GM12878 (cell line): Measurements from ENCODE around the gene RAN. TPM values are rescaled to one million over a fixed set of nuclear protein-coding genes. Genes with fewer than 3 reads are reported as not detected.
A peak's percentile ranks its signal among the peaks of the same experiment; 100 is the strongest.

Experiments used
- ATAC-seq: fragments of 200-7000 bp; cut with Tn5 transposase; 3 replicates; pipeline ENCODE4 v1.9.1; 2020; ENCODE audit warnings: mild to moderate bottlenecking, moderate library complexity
- BruUV-seq: library from RNA; stranded (reverse); fragments of 400-500 nt; replicated peaks from 2 replicates; lab custom pipeline; 2021; lab: Mats Ljungman, UMichigan
- CTCF ChIA-PET: fragments of 300-600 bp; sonication (Branson Sonifier 250); formaldehyde crosslinking; extraction: SDS; loops from one replicate; lab custom pipeline; 2021; ENCODE audit warnings: inconsistent platforms; lab: Yijun Ruan, JAX
- POLR2A ChIA-PET: fragments of 350-600 bp; formaldehyde crosslinking; extraction: SDS; loops from one replicate; lab custom pipeline; 2021; ENCODE audit warnings: inconsistent platforms; lab: Charles Lee
- RAD21 ChIA-PET: fragments of 300-600 bp; sonication (Branson Sonifier 250); formaldehyde crosslinking; loops from one replicate; lab custom pipeline; 2023; ENCODE audit warnings: antibody characterized with exemption; ENCODE audit not compliant: unreplicated experiment; lab: Charles Lee
- SMC1A ChIA-PET: fragments of 300-600 bp; sonication (Branson Sonifier 250); formaldehyde crosslinking; loops from one replicate; lab custom pipeline; 2023; ENCODE audit not compliant: unreplicated experiment, uncharacterized antibody; lab: Charles Lee
- DNase-seq: peaks from one replicate; pipeline ENCODE4 v3.0.0-alpha.2; 2011; ENCODE audit warnings: low read depth, low spot score
- FAIRE-seq: peaks from 3 replicates; lab custom pipeline; 2011; peaks lifted over from hg19 to GRCh38; lab: Jason Lieb, UNC
- H2AFZ ChIP-seq: 2 replicates; pipeline ENCODE4 v1.6.0; 2011; ENCODE audit warnings: low read depth, low read length, control low read depth; ENCODE audit not compliant: control insufficient read depth
- H3K27ac ChIP-seq: 2 replicates; pipeline ENCODE4 v1.5.1; 2011; ENCODE audit warnings: control low read depth; ENCODE audit not compliant: control insufficient read depth, insufficient read depth
- H3K27me3 ChIP-seq, 2 experiments: replicated peaks in 1 of 2; 2 replicates each; pipeline versions ENCODE4 v1.6.0 to v1.6.1; 2011; ENCODE audit warnings: low read length in 1 of 2; ENCODE audit not compliant: control insufficient read depth in 2 of 2, insufficient read depth in 2 of 2
- H3K36me3 ChIP-seq, 2 experiments: 2 replicates each; pipeline ENCODE4 v1.5.1; 2011; ENCODE audit warnings: low read length in 1 of 2; ENCODE audit not compliant: control insufficient read depth in 2 of 2, insufficient read depth in 2 of 2
- H3K4me1 ChIP-seq: 2 replicates; pipeline ENCODE4 v1.6.1; 2011; ENCODE audit warnings: mild to moderate bottlenecking, low read length, moderate library complexity, mixed read lengths; ENCODE audit not compliant: control insufficient read depth, insufficient read depth
- H3K4me2 ChIP-seq: 2 replicates; pipeline ENCODE4 v1.6.0; 2011; ENCODE audit warnings: control low read depth; ENCODE audit not compliant: control insufficient read depth, insufficient read depth
- H3K4me3 ChIP-seq: fragments of 200-600 bp; sonication (generic); 2 replicates; pipeline ENCODE4 v1.5.1; 2016
- H3K79me2 ChIP-seq: 2 replicates; pipeline ENCODE4 v1.6.0; 2011; ENCODE audit warnings: low read length; ENCODE audit not compliant: control insufficient read depth, insufficient read depth
- H3K9ac ChIP-seq: 2 replicates; pipeline ENCODE4 v1.8.0; 2011; ENCODE audit warnings: low read length, control low read depth, mixed read lengths; ENCODE audit not compliant: control insufficient read depth, insufficient read depth
- H3K9me3 ChIP-seq: replicated peaks from 3 replicates; pipeline ENCODE4 v1.5.1; 2011; ENCODE audit warnings: mild to moderate bottlenecking, low read length; ENCODE audit not compliant: control insufficient read depth, insufficient read depth
- H4K20me1 ChIP-seq: 2 replicates; pipeline ENCODE4 v1.6.0; 2011; ENCODE audit not compliant: control insufficient read depth, insufficient read depth
- BRCA1 ChIP-seq: IDR thresholded peaks from 2 replicates; pipeline ENCODE4 v1.6.1; 2011; ENCODE audit warnings: low read depth, low read length, improper control_type of control experiment
- CBX5 ChIP-seq: sonication (generic); IDR thresholded peaks from 2 replicates; pipeline ENCODE4 v1.6.1; 2016; ENCODE audit warnings: low read depth, moderate library complexity, mild to moderate bottlenecking, inconsistent platforms
- CEBPZ ChIP-seq: fragments of 150-350 bp; IDR thresholded peaks from 2 replicates; pipeline ENCODE4 v1.6.1; 2016; ENCODE audit warnings: low read depth, low read length
- EGR1 ChIP-seq, 2 experiments: IDR thresholded peaks; 1 replicate in 1 of 2; 2 replicates in 1 of 2; pipeline ENCODE4 v1.6.1; 2011 to 2012; ENCODE audit warnings: low read depth in 2 of 2, low read length in 2 of 2, borderline replicate concordance in 1 of 2, mild to moderate bottlenecking in 1 of 2, moderate library complexity in 1 of 2
- EP300 ChIP-seq, 2 experiments: fragments of 150-350 bp in 1 of 2; IDR thresholded peaks; 2 replicates each; pipeline ENCODE4 v1.6.1; 2011 to 2012; ENCODE audit warnings: low read depth in 2 of 2, low read length in 2 of 2, borderline replicate concordance in 1 of 2, improper control_type of control experiment in 1 of 2, inconsistent platforms in 1 of 2; ENCODE audit not compliant: control insufficient read depth in 1 of 2
- GATAD2B ChIP-seq: fragments of 450-650 bp; conservative IDR thresholded peaks from 2 replicates; pipeline ENCODE4 v1.6.1; 2017; ENCODE audit warnings: low read depth, mild to moderate bottlenecking, moderate library complexity
- IKZF1 ChIP-seq: fragments of 450-650 bp; conservative IDR thresholded peaks from 2 replicates; pipeline ENCODE4 v1.6.1; 2017; ENCODE audit warnings: antibody characterized with exemption, mild to moderate bottlenecking
- KLF5 ChIP-seq: fragments of 450-650 bp; IDR thresholded peaks from 2 replicates; pipeline ENCODE4 v1.6.1; 2014; ENCODE audit warnings: mild to moderate bottlenecking; ENCODE audit not compliant: partially characterized antibody
- NRF1 ChIP-seq: conservative IDR thresholded peaks from 2 replicates; pipeline ENCODE4 v1.6.1; 2011; ENCODE audit warnings: mild to moderate bottlenecking, low read depth, low read length, improper control_type of control experiment
- PML ChIP-seq: IDR thresholded peaks from 2 replicates; pipeline ENCODE4 v1.6.1; 2012; ENCODE audit warnings: low read length, inconsistent platforms
- RUNX3 ChIP-seq: IDR thresholded peaks from 2 replicates; pipeline ENCODE4 v1.6.1; 2012; ENCODE audit warnings: low read length, inconsistent platforms
- TCF7 ChIP-seq: IDR thresholded peaks from 2 replicates; pipeline ENCODE4 v1.6.1; 2014; ENCODE audit warnings: antibody characterized with exemption, borderline replicate concordance
- WRNIP1 ChIP-seq: IDR thresholded peaks from 2 replicates; pipeline ENCODE4 v1.6.1; 2011; ENCODE audit warnings: low read depth, low read length, improper control_type of control experiment, borderline replicate concordance
- ZNF274 ChIP-seq: IDR thresholded peaks from one replicate; pipeline ENCODE4 v1.8.0; 2011; ENCODE audit not compliant: insufficient read length, insufficient read depth
- ZNF622 ChIP-seq: fragments of 450-650 bp; IDR thresholded peaks from 2 replicates; pipeline ENCODE4 v1.6.1; 2017; ENCODE audit warnings: mild to moderate bottlenecking, inconsistent platforms
- WGBS: methylation state at CpG from one replicate; pipeline ENCODE4 v1.1.6; 2016; ENCODE audit warnings: low lambda C conversion rate; ENCODE audit not compliant: insufficient replicate concordance, insufficient coverage; ENCODE audit errors: missing lambda C conversion rate; 5-methylcytosine and 5-hydroxymethylcytosine counted together
- in situ Hi-C: fragments of 300-500 bp; cut with MboI; formaldehyde crosslinking; loops from 9 replicates; pipeline ENCODE4 v1.14.3; 2018; ENCODE audit warnings: mixed read lengths
- intact Hi-C: fragments of 100-400 bp; cut with micrococcal nuclease; formaldehyde crosslinking; loops from one replicate; pipeline ENCODE4 v1.14.2; 2022; ENCODE audit not compliant: unreplicated experiment
- polyA plus RNA-seq, 11 experiments: library from polyadenylated mRNA; depleted of rRNA in 4 of 11; unstranded in 6 of 11; stranded (reverse) in 5 of 11; fragments of >200 nt; fragmentation: Nextera tagmentation in 4 of 11; fragmentation: Illumina TruSeq in 1 of 11; extraction: Ambion mirVana in 4 of 11; extraction: Trizol in 1 of 11; gene quantifications; 1 replicate in 1 of 11; 2 replicates in 10 of 11; pipeline versions ENCODE4 v1.2.1 to v1.2.3, GENCODE V29; 2011 to 2016; ENCODE audit warnings: inconsistent platforms in 2 of 11, missing spikeins in 2 of 11, low read depth in 1 of 11
- total RNA-seq, 4 experiments: library from RNA; depleted of rRNA in 3 of 4; stranded (reverse); fragments of >200 nt in 3 of 4; fragmentation: Illumina TruSeq in 1 of 4; extraction: Trizol in 1 of 4; gene quantifications; 2 replicates each; pipeline versions ENCODE4 v1.2.1 to v1.2.3, GENCODE V29; 2013 to 2021
- TF ChIP-seq, protein P1 (sequence below): fragments of 450-650 bp; IDR thresholded peaks from 2 replicates; pipeline ENCODE4 v1.6.1; 2018; ENCODE audit warnings: mild to moderate bottlenecking, low read depth, moderate library complexity; ENCODE audit not compliant: partially characterized antibody
- TF ChIP-seq, protein P2 (sequence below): IDR thresholded peaks from 2 replicates; pipeline ENCODE4 v1.6.1; 2012; ENCODE audit warnings: low read depth, low read length, improper control_type of control experiment

Gene RAN
- total and polyA plus RNA-seq, 10 of the 15 experiments (the other 5 are each of a cell fraction or from before 2014, with no cell fraction given), result 1,598 to 3,769 (median 2,845) TPM

- H3K9me3 ChIP-seq, result no peaks in the 10 kb centered on the region
- H3K4me2 ChIP-seq, result peak overlapping the region; percentile 93
- H3K9ac ChIP-seq, result peak overlapping the region; percentile 45
- H3K4me3 ChIP-seq, result peak overlapping the region; percentile 57; the same call in 1 of the 2 replicates
- peak overlapping the region; percentile 54 for H3K27ac ChIP-seq
- peaks cover 33% of the 10 kb centered on the region for H3K4me1 ChIP-seq
- peaks cover 3% of the 10 kb centered on the region; the same call in 1 of the 2 replicates for H4K20me1 ChIP-seq
- no peaks in the 10 kb centered on the region for H3K27me3 ChIP-seq
- H3K36me3 ChIP-seq, result peaks cover 3 to 18% of the 10 kb centered on the region in 2 experiments
- POLR2A ChIA-PET, result no interaction called here
- DNase-seq, result no peak
- RAD21 ChIA-PET, result interaction anchor here (0.9 to 1.0 kb wide), 2 partner anchors 9 to 100 kb away, joined by 3 read pairs; no protein-coding TSS in a partner anchor
- CTCF ChIA-PET, result no interaction called here
- in situ Hi-C loops (no loop called here), intact Hi-C loops (loop anchor here (2.0 kb wide), 1 partner anchor 213 kb away; no protein-coding TSS in a partner anchor)
- SMC1A ChIA-PET, result interaction anchor here (0.6 to 2.5 kb wide), 6 partner anchors 9 to 252 kb away, joined by 3 to 7 read pairs (median 3); partner anchors contain the start of gene ADGRD1
- H3K79me2 ChIP-seq, result peaks cover 18% of the 10 kb centered on the region
- peak overlapping the region; percentile 29 for H2AFZ ChIP-seq
- FAIRE-seq, result no peak
- WGBS, result 52% methylated on average over 17 of the region's 17 CpGs
- BruUV-seq, result no TSS peak
- ATAC-seq, result peak; percentile 56
- TF ChIP-seq GATAD2B (peak; percentile 33; the same call in 1 of the 2 replicates), NRF1 (no peak), ZNF274 (no peak), EGR1 (IDR thresholded peaks at IDR 0.05; ENCODE audit: borderline replicate concordance in 1 of 2, low read depth in 2 of 2, low read length in 2 of 2) (peak in 1 of 2 experiments; percentile 68; a peak in 2 of 3 replicates), KLF5 (no peak), ZNF622 (no peak), PML (no peak), TCF7 (no peak), CEBPZ (no peak), RUNX3 (peak; percentile 38; the same call in 1 of the 2 replicates), CBX5 (no peak), IKZF1 (peak; percentile 26), BRCA1 (no peak), EP300 (IDR thresholded peaks at IDR 0.05; ENCODE audit: borderline replicate concordance in 1 of 2, control insufficient read depth in 1 of 2, low read depth in 2 of 2, low read length in 2 of 2) (peak in 1 of 2 experiments; percentile 37; a peak in 1 of 4 replicates), WRNIP1 (no peak)
- TF ChIP-seq, protein P1, sequence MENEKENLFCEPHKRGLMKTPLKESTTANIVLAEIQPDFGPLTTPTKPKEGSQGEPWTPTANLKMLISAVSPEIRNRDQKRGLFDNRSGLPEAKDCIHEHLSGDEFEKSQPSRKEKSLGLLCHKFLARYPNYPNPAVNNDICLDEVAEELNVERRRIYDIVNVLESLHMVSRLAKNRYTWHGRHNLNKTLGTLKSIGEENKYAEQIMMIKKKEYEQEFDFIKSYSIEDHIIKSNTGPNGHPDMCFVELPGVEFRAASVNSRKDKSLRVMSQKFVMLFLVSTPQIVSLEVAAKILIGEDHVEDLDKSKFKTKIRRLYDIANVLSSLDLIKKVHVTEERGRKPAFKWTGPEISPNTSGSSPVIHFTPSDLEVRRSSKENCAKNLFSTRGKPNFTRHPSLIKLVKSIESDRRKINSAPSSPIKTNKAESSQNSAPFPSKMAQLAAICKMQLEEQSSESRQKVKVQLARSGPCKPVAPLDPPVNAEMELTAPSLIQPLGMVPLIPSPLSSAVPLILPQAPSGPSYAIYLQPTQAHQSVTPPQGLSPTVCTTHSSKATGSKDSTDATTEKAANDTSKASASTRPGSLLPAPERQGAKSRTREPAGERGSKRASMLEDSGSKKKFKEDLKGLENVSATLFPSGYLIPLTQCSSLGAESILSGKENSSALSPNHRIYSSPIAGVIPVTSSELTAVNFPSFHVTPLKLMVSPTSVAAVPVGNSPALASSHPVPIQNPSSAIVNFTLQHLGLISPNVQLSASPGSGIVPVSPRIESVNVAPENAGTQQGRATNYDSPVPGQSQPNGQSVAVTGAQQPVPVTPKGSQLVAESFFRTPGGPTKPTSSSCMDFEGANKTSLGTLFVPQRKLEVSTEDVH, result no peak
- TF ChIP-seq, protein P2, sequence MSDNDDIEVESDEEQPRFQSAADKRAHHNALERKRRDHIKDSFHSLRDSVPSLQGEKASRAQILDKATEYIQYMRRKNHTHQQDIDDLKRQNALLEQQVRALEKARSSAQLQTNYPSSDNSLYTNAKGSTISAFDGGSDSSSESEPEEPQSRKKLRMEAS, result no peak
Measured at GRCh38 chr12:130879781-130880389, 8.0 kb downstream of the RAN start.
